K562 (cell line): ENCODE results near the gene TP53BP1. TPM values are rescaled to one million over a fixed set of nuclear protein-coding genes. Genes with fewer than 3 reads are reported as not detected.

Source experiments
- ATAC-seq: fragments of 200-7000 bp; cut with Tn5 transposase; 3 replicates; pipeline ENCODE4 v1.9.1; 2020; ENCODE audit warnings: moderate library complexity
- BruUV-seq: library from RNA; stranded (reverse); fragments of 400-500 nt; replicated peaks from 2 replicates; lab custom pipeline; 2021; lab: Mats Ljungman, UMichigan
- CTCF ChIA-PET: fragments of 300-600 bp; formaldehyde crosslinking; extraction: SDS; loops from one replicate; lab custom pipeline; 2021; ENCODE audit warnings: low intra/inter-chr PET ratio; lab: Yijun Ruan, JAX
- POLR2A ChIA-PET: fragments of 300-600, 350-650 bp; sonication (Branson Sonifier 250); formaldehyde crosslinking; extraction: SDS; loops from one replicate; lab custom pipeline; 2021; ENCODE audit warnings: antibody characterized with exemption, inconsistent platforms; lab: Yijun Ruan, JAX
- DNase-seq, 4 experiments: peaks; one replicate each; pipeline versions ENCODE4 v3.0.0 to v3.0.0-alpha.2; 2011 to 2018; ENCODE audit warnings: low spot score in 3 of 4, mixed read lengths in 3 of 4; ENCODE audit errors: extremely low read depth in 1 of 4
- FAIRE-seq: peaks from 2 replicates; lab custom pipeline; 2011; peaks lifted over from hg19 to GRCh38; lab: Jason Lieb, UNC
- H2AFZ ChIP-seq: 2 replicates; pipeline ENCODE4 v1.6.0; 2011; ENCODE audit warnings: low read depth, low read length, control low read depth, inconsistent platforms
- H3K27ac ChIP-seq: fragments of 200-600 bp; 3 replicates; pipeline ENCODE4 v1.8.0; 2011; ENCODE audit warnings: low read depth, mild to moderate bottlenecking, control low read depth, inconsistent platforms, low read length, moderate library complexity, mixed read lengths; ENCODE audit errors: extremely low read depth
- H3K27me3 ChIP-seq, 2 experiments: fragments of 300-600 bp in 1 of 2; 2 replicates in 1 of 2; 3 replicates in 1 of 2; pipeline versions ENCODE4 v1.6.0 to v1.8.0; 2011; ENCODE audit warnings: inconsistent platforms in 2 of 2, low read length in 2 of 2, mild to moderate bottlenecking in 1 of 2, mixed read lengths in 1 of 2, moderate library complexity in 1 of 2; ENCODE audit not compliant: control insufficient read depth in 2 of 2, insufficient read depth in 2 of 2
- H3K36me3 ChIP-seq: fragments of 300-600 bp; 3 replicates; pipeline ENCODE4 v1.8.0; 2011; ENCODE audit warnings: mild to moderate bottlenecking, low read length, inconsistent platforms; ENCODE audit not compliant: control insufficient read depth, insufficient read depth
- H3K4me1 ChIP-seq, 2 experiments: fragments of 200-600 bp in 1 of 2; replicated peaks in 1 of 2; 2 replicates in 1 of 2; 3 replicates in 1 of 2; pipeline versions ENCODE4 v1.5.1 to v1.8.0; 2011; ENCODE audit warnings: inconsistent platforms in 2 of 2, low read length in 2 of 2, mild to moderate bottlenecking in 1 of 2, mixed read lengths in 1 of 2, moderate library complexity in 1 of 2; ENCODE audit not compliant: control insufficient read depth in 2 of 2, insufficient read depth in 2 of 2
- H3K4me2 ChIP-seq: 2 replicates; pipeline ENCODE4 v1.6.1; 2011; ENCODE audit warnings: low read length, control low read depth, inconsistent platforms, mixed read lengths; ENCODE audit not compliant: insufficient read depth
- H3K4me3 ChIP-seq: fragments of 200-600 bp; sonication (generic), shearing (Covaris generic); 2 replicates; pipeline ENCODE4 v1.5.1; 2016; ENCODE audit warnings: control low read depth, inconsistent platforms
- H3K79me2 ChIP-seq: fragments of 200-600 bp; 3 replicates; pipeline ENCODE4 v1.8.0; 2011; ENCODE audit warnings: low read length, inconsistent platforms; ENCODE audit not compliant: control insufficient read depth, insufficient read depth
- H3K9ac ChIP-seq, 2 experiments: 2 replicates each; pipeline versions ENCODE4 v1.6.0 to v1.6.1; 2011; ENCODE audit warnings: low read depth in 2 of 2, low read length in 2 of 2, control low read depth in 1 of 2, inconsistent platforms in 1 of 2, mild to moderate bottlenecking in 1 of 2, mixed read lengths in 1 of 2; ENCODE audit not compliant: insufficient read depth in 1 of 2
- H3K9me1 ChIP-seq: one replicate; pipeline ENCODE4 v1.6.0; 2011; ENCODE audit warnings: inconsistent platforms, mild to moderate bottlenecking, low read length, moderate library complexity; ENCODE audit not compliant: control insufficient read depth, insufficient read depth
- H3K9me3 ChIP-seq: replicated peaks from 2 replicates; pipeline ENCODE4 v1.5.1; 2011; ENCODE audit warnings: low read depth, low read length, inconsistent platforms; ENCODE audit not compliant: control insufficient read depth, insufficient read depth
- H4K20me1 ChIP-seq: replicated peaks from 2 replicates; pipeline ENCODE4 v1.6.1; 2011; ENCODE audit warnings: low read length, inconsistent platforms, mixed read lengths; ENCODE audit not compliant: control insufficient read depth, insufficient read depth
- ARID2 ChIP-seq: fragments of 450-650 bp; IDR thresholded peaks from 2 replicates; pipeline ENCODE4 v1.6.1; 2017; ENCODE audit warnings: antibody characterized with exemption, mild to moderate bottlenecking
- ARNT ChIP-seq, 2 experiments: fragments of 450-650 bp; IDR thresholded peaks; 2 replicates each; pipeline ENCODE4 v1.6.1; 2016; ENCODE audit warnings: mild to moderate bottlenecking in 1 of 2
- BRCA1 ChIP-seq, 2 experiments: fragments of 450-650 bp in 1 of 2; sonication (generic) in 1 of 2; formaldehyde crosslinking in 1 of 2; IDR thresholded peaks; 2 replicates each; pipeline versions ENCODE4 v1.5.0 to v1.6.1; 2017 to 2020; ENCODE audit warnings: mild to moderate bottlenecking in 1 of 2, missing genetic modification reagents in 1 of 2
- ELF1 ChIP-seq: fragments of 200-800 bp; sonication (Bioruptor generic); IDR thresholded peaks from 2 replicates; pipeline ENCODE4 v1.6.1; 2016; ENCODE audit warnings: missing genetic modification characterization, missing compliant biosample characterization
- HDAC1 ChIP-seq, 2 experiments: fragments of 450-650 bp; IDR thresholded peaks; 2 replicates each; pipeline ENCODE4 v1.6.1; 2016 to 2017; ENCODE audit warnings: inconsistent platforms in 1 of 2, mild to moderate bottlenecking in 1 of 2, moderate library complexity in 1 of 2
- MCM2 ChIP-seq: fragments of 450-650 bp; IDR thresholded peaks from 2 replicates; pipeline ENCODE4 v1.6.1; 2017; ENCODE audit warnings: low read depth, mild to moderate bottlenecking
- SNIP1 ChIP-seq: fragments of 450-650 bp; IDR thresholded peaks from 2 replicates; pipeline ENCODE4 v1.7.1; 2017; ENCODE audit warnings: low read depth, mild to moderate bottlenecking
- ZFP30 ChIP-seq: fragments of 250-450 bp; sonication (Bioruptor Pico); IDR thresholded peaks from 2 replicates; pipeline ENCODE4 v1.8.0; 2022; ENCODE audit warnings: moderate library complexity, mild to moderate bottlenecking, inconsistent platforms, borderline replicate concordance
- ZNF124 ChIP-seq: sonication (generic); formaldehyde crosslinking; IDR thresholded peaks from 2 replicates; pipeline ENCODE4 v1.8.1; 2022; ENCODE audit warnings: missing genetic modification reagents
- ZNF274 ChIP-seq: IDR thresholded peaks from 2 replicates; pipeline ENCODE4 v1.6.1; 2011; ENCODE audit warnings: low read depth, mild to moderate bottlenecking, low read length, moderate library complexity, borderline replicate concordance
- ZNF830 ChIP-seq: fragments of 250-450 bp; sonication (Bioruptor Pico); IDR thresholded peaks from 2 replicates; pipeline ENCODE4 v1.5.0; 2021; ENCODE audit warnings: mild to moderate bottlenecking
- WGBS: fragments of 100-300 bp; shearing (Covaris generic); methylation state at CpG from one replicate; pipeline ENCODE4 v1.1.6; 2016; ENCODE audit warnings: low coverage, mixed read lengths; ENCODE audit not compliant: insufficient coverage; ENCODE audit errors: missing lambda C conversion rate; 5-methylcytosine and 5-hydroxymethylcytosine counted together
- in situ Hi-C: fragments of 300-500 bp; cut with MboI; formaldehyde crosslinking; loops from 4 replicates; pipeline ENCODE4 v1.15.0; 2018; ENCODE audit warnings: inconsistent platforms, mixed read lengths
- intact Hi-C: fragments of 100-400 bp; cut with micrococcal nuclease; formaldehyde crosslinking; loops from 2 replicates; pipeline ENCODE4 v1.14.2; 2022
- polyA plus RNA-seq, 8 experiments: library from polyadenylated mRNA; depleted of rRNA in 4 of 8; stranded (reverse) in 5 of 8; unstranded in 3 of 8; fragments of >200 nt; fragmentation: Nextera tagmentation in 2 of 8; fragmentation: Illumina TruSeq in 1 of 8; extraction: Ambion mirVana in 2 of 8; extraction: Trizol in 1 of 8; gene quantifications; 2 replicates each; pipeline versions ENCODE4 v1.2.1 to v1.2.3, GENCODE V29; 2011 to 2014; ENCODE audit warnings: inconsistent platforms in 1 of 8, missing spikeins in 1 of 8
- total RNA-seq, 7 experiments: library from RNA; depleted of rRNA in 6 of 7; stranded (reverse); fragments of >200 nt in 6 of 7; fragmentation: Illumina TruSeq in 2 of 7; extraction: Trizol in 2 of 7; gene quantifications; 2 replicates each; pipeline versions ENCODE4 v1.2.1 to v1.2.3, GENCODE V29; 2011 to 2021; ENCODE audit warnings: low replicate concordance in 1 of 7
- TF ChIP-seq, protein P1 (sequence below): fragments of 450-650 bp; formaldehyde crosslinking; IDR thresholded peaks from 2 replicates; pipeline ENCODE4 v1.4.0; 2020; ENCODE audit warnings: mild to moderate bottlenecking
- TF ChIP-seq, protein P2 (sequence below): sonication (generic); formaldehyde crosslinking; IDR thresholded peaks from 2 replicates; pipeline ENCODE4 v1.8.0; 2022; ENCODE audit warnings: mild to moderate bottlenecking, missing genetic modification reagents
- TF ChIP-seq, protein P3 (sequence below), 3 experiments: fragments of 200-800 bp in 1 of 3; sonication (Bioruptor generic) in 1 of 3; sonication (generic) in 1 of 3; formaldehyde crosslinking in 1 of 3; IDR thresholded peaks; 2 replicates each; pipeline versions ENCODE4 v1.6.1 to v1.8.0; 2016 to 2022; ENCODE audit warnings: mild to moderate bottlenecking in 2 of 3, missing compliant biosample characterization in 2 of 3, missing genetic modification characterization in 2 of 3, missing genetic modification reagents in 1 of 3
- TF ChIP-seq, protein P4 (sequence below): IDR thresholded peaks from 3 replicates; pipeline ENCODE4 v1.6.1; 2011; ENCODE audit warnings: borderline replicate concordance, mild to moderate bottlenecking; ENCODE audit not compliant: insufficient read length, insufficient read depth
- TF ChIP-seq, protein P5 (sequence below): fragments of 450-650 bp; IDR thresholded peaks from 2 replicates; pipeline ENCODE4 v1.6.1; 2016

TP53BP1 gene
- total and polyA plus RNA-seq, 9 of the 15 experiments (the other 6 are each of a cell fraction or from before 2014, with no cell fraction given): 5.7 to 63.3 (median 30.9) TPM

DNA sequence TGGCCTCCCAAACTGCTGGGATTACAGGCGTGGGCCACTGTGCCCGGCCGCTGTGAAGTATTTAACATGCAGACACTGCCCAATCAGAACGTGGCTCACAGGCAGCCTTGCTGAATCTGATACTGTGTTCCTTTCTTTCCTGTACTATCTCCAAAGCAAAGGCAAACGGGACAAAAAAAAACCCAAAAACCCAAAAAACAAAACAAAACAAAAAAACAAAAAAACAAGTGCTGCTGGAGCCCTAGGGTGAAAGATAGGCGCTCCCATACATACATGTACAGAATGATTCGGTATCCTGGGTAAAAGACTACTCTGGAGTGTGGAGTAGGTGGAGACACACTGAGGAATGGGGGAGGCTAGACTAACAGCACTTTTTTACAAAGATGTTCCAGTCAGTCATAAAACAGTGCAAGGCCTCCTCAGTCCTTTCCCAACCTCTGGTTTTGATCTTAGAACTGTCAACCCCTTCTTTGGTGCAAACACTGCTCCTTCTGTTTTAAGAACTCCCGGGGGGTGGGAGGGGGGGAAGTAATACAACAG is 16.8 kb upstream of the TP53BP1 start:
- no peaks in the 10 kb centered on the region for H3K9me1 ChIP-seq
- intact Hi-C loops (loop anchor here (1.0 to 5.0 kb wide), 3 partner anchors 27 to 137 kb away; partner anchors contain the start of genes TUBGCP4 and ZSCAN29), in situ Hi-C loops (no loop called here)
- no peaks in the 10 kb centered on the region for H3K36me3 ChIP-seq
- DNase-seq (peak in 2 of 4 experiments; percentile 30 to 57), ATAC-seq (no peak), FAIRE-seq (no peak)
- H3K27ac ChIP-seq: peak overlapping the region; percentile 93
- peak overlapping the region; percentile 90 for H3K4me2 ChIP-seq
- H3K9me3 ChIP-seq: no peaks in the 10 kb centered on the region
- peak overlapping the region; percentile 58 for H3K4me3 ChIP-seq
- no TSS peak for BruUV-seq
- peak overlapping the region; percentile 95 for H2AFZ ChIP-seq
- H4K20me1 ChIP-seq: peaks cover 3% of the 10 kb centered on the region; the same call in 1 of the 2 replicates
- ChIA-PET CTCF (interaction anchor here (1.2 kb wide), 1 partner anchor 11 kb away, joined by 4 read pairs; no protein-coding TSS in a partner anchor), POLR2A (interaction anchor here (0.6 to 2.7 kb wide), 6 partner anchors 9 to 370 kb away, joined by 3 to 21 read pairs (median 4); partner anchors contain the start of gene TP53BP1)
- peak overlapping the region in 1 of 2 experiments; percentile 75; a peak in 3 of 4 replicates for H3K9ac ChIP-seq
- H3K4me1 ChIP-seq: peaks cover 17 to 58% of the 10 kb centered on the region in 2 experiments
- WGBS: 5% methylated on average over 8 of the region's 8 CpGs
- H3K27me3 ChIP-seq: no peaks in the 10 kb centered on the region
- H3K79me2 ChIP-seq: peaks cover 8% of the 10 kb centered on the region; the same call in 2 of the 3 replicates
- TF ChIP-seq ZFP30 (CRISPR knock-in tag) (no peak), BRCA1 (IDR thresholded peaks at IDR 0.05) (no peak), BRCA1 (CRISPR knock-in tag; IDR thresholded peaks at IDR 0.05) (no peak), ARNT (IDR thresholded peaks at IDR 0.05) (peak; percentile 34 to 44; a peak in 2 of 4 replicates), ELF1 (tag) (no peak), SNIP1 (0 out of 2 replicates have a peak, but pooled peaks have one; percentile 20), ZNF274 (no peak), MCM2 (no peak), ZNF124 (no peak), HDAC1 (IDR thresholded peaks at IDR 0.05) (peak in 1 of 2 experiments; percentile 51; a peak in 1 of 4 replicates), ARID2 (peak; percentile 53; the same call in 1 of the 2 replicates), ZNF830 (no peak)
- TF ChIP-seq, protein P1, sequence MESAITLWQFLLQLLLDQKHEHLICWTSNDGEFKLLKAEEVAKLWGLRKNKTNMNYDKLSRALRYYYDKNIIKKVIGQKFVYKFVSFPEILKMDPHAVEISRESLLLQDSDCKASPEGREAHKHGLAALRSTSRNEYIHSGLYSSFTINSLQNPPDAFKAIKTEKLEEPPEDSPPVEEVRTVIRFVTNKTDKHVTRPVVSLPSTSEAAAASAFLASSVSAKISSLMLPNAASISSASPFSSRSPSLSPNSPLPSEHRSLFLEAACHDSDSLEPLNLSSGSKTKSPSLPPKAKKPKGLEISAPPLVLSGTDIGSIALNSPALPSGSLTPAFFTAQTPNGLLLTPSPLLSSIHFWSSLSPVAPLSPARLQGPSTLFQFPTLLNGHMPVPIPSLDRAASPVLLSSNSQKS (CRISPR knock-in tag): no peak
- TF ChIP-seq, protein P2, sequence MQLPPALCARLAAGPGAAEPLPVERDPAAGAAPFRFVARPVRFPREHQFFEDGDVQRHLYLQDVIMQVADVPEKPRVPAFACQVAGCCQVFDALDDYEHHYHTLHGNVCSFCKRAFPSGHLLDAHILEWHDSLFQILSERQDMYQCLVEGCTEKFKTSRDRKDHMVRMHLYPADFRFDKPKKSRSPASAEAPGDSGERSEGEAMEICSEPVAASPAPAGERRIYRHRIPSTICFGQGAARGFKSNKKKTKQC (CRISPR knock-in tag): no peak
- TF ChIP-seq, protein P3, sequence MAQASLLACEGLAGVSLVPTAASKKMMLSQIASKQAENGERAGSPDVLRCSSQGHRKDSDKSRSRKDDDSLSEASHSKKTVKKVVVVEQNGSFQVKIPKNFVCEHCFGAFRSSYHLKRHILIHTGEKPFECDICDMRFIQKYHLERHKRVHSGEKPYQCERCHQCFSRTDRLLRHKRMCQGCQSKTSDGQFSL (CRISPR knock-in tag; IDR thresholded peaks at IDR 0.05): no peak
- TF ChIP-seq, protein P3 (tag; IDR thresholded peaks at IDR 0.05): 0 out of 4 replicates have a peak, but pooled peaks of 1 of the 2 experiments have one; percentile 24
- TF ChIP-seq, protein P4, sequence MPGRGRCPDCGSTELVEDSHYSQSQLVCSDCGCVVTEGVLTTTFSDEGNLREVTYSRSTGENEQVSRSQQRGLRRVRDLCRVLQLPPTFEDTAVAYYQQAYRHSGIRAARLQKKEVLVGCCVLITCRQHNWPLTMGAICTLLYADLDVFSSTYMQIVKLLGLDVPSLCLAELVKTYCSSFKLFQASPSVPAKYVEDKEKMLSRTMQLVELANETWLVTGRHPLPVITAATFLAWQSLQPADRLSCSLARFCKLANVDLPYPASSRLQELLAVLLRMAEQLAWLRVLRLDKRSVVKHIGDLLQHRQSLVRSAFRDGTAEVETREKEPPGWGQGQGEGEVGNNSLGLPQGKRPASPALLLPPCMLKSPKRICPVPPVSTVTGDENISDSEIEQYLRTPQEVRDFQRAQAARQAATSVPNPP: no peak
- TF ChIP-seq, protein P5, sequence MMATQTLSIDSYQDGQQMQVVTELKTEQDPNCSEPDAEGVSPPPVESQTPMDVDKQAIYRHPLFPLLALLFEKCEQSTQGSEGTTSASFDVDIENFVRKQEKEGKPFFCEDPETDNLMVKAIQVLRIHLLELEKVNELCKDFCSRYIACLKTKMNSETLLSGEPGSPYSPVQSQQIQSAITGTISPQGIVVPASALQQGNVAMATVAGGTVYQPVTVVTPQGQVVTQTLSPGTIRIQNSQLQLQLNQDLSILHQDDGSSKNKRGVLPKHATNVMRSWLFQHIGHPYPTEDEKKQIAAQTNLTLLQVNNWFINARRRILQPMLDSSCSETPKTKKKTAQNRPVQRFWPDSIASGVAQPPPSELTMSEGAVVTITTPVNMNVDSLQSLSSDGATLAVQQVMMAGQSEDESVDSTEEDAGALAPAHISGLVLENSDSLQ: peak; percentile 4; the same call in 1 of the 2 replicates
